Endothelial cell of umbilical vein (primary cell): ENCODE data around the gene PDIA4. TPM values are rescaled to one million over a fixed set of nuclear protein-coding genes. Genes with fewer than 3 reads are reported as not detected.

Source experiments
- BruUV-seq: library from RNA; stranded (reverse); fragments of 400-500 nt; replicated peaks from 2 replicates; lab custom pipeline; 2021; lab: Mats Ljungman, UMichigan
- CTCF ChIA-PET: fragments of 300-600, 350-600 bp; sonication (Branson Sonifier 250); formaldehyde crosslinking; loops from one replicate; lab custom pipeline; 2021; ENCODE audit warnings: antibody characterized with exemption, inconsistent platforms; lab: Charles Lee
- POLR2A ChIA-PET: fragments of 300-600, 350-600 bp; sonication (Branson Sonifier 250); formaldehyde crosslinking; loops from one replicate; lab custom pipeline; 2021; ENCODE audit warnings: antibody characterized with exemption, inconsistent platforms; lab: Charles Lee
- DNase-seq: peaks from one replicate; pipeline ENCODE4 v3.0.0-alpha.2; 2011; ENCODE audit warnings: low read depth, low spot score
- FAIRE-seq: peaks from 2 replicates; lab custom pipeline; 2011; peaks lifted over from hg19 to GRCh38; lab: Jason Lieb, UNC
- H2AFZ ChIP-seq: 2 replicates; pipeline ENCODE4 v1.6.0; 2012; ENCODE audit warnings: low read depth, low read length, control low read depth, inconsistent platforms
- H3K27ac ChIP-seq: 2 replicates; pipeline ENCODE4 v1.5.1; 2011; ENCODE audit warnings: low read depth, mild to moderate bottlenecking, control low read depth, low read length, moderate library complexity; ENCODE audit not compliant: insufficient read depth
- H3K27me3 ChIP-seq, 2 experiments: 2 replicates each; pipeline versions ENCODE4 v1.6.0 to v1.6.1; 2011; ENCODE audit warnings: low read length in 2 of 2, mixed read lengths in 1 of 2; ENCODE audit not compliant: control insufficient read depth in 2 of 2, insufficient read depth in 2 of 2
- H3K36me3 ChIP-seq, 2 experiments: 2 replicates in 1 of 2; 3 replicates in 1 of 2; pipeline ENCODE4 v1.5.1; 2011; ENCODE audit warnings: low read length in 2 of 2, mild to moderate bottlenecking in 1 of 2, moderate library complexity in 1 of 2; ENCODE audit not compliant: control insufficient read depth in 2 of 2, insufficient read depth in 2 of 2; ENCODE audit errors: extremely low read depth in 1 of 2
- H3K4me1 ChIP-seq: 3 replicates; pipeline ENCODE4 v1.5.1; 2011; ENCODE audit warnings: mild to moderate bottlenecking, low read length; ENCODE audit not compliant: control insufficient read depth, insufficient read depth; ENCODE audit errors: extremely low read depth
- H3K4me2 ChIP-seq: 2 replicates; pipeline ENCODE4 v1.6.1; 2011; ENCODE audit warnings: low read length, control low read depth, mixed read lengths; ENCODE audit not compliant: insufficient read depth
- H3K4me3 ChIP-seq, 3 experiments: fragments of 200-600 bp in 1 of 3; sonication (generic), shearing (Covaris generic) in 1 of 3; replicated peaks in 1 of 3; 2 replicates each; pipeline ENCODE4 v1.5.1; 2011 to 2016; ENCODE audit warnings: control low read depth in 3 of 3, low read length in 3 of 3, mild to moderate bottlenecking in 2 of 3, inconsistent platforms in 1 of 3, low read depth in 1 of 3, moderate library complexity in 1 of 3; ENCODE audit not compliant: insufficient read depth in 1 of 3
- H3K79me2 ChIP-seq: 2 replicates; pipeline ENCODE4 v1.6.0; 2012; ENCODE audit warnings: low read length, inconsistent platforms; ENCODE audit not compliant: control insufficient read depth, insufficient read depth
- H3K9ac ChIP-seq: replicated peaks from 2 replicates; pipeline ENCODE3; 2011; ENCODE audit warnings: low read length, control low read depth; ENCODE audit not compliant: insufficient read depth; ENCODE audit errors: extremely low read depth
- H3K9me1 ChIP-seq: replicated peaks from 3 replicates; pipeline ENCODE4 v1.6.0; 2011; ENCODE audit warnings: mild to moderate bottlenecking, low read length; ENCODE audit not compliant: control insufficient read depth, insufficient read depth; ENCODE audit errors: extremely low read depth
- H3K9me3 ChIP-seq: replicated peaks from 2 replicates; pipeline ENCODE4 v1.5.1; 2012; ENCODE audit warnings: low read length, inconsistent platforms; ENCODE audit not compliant: control insufficient read depth, insufficient read depth
- H4K20me1 ChIP-seq: replicated peaks from 2 replicates; pipeline ENCODE3; 2011; ENCODE audit warnings: mild to moderate bottlenecking, low read length; ENCODE audit not compliant: control insufficient read depth, insufficient read depth; ENCODE audit errors: extremely low read depth
- EZH2 ChIP-seq: IDR thresholded peaks from 2 replicates; pipeline ENCODE4 v1.6.1; 2012; ENCODE audit warnings: borderline replicate concordance, low read depth, mild to moderate bottlenecking, moderate library complexity, low read length, inconsistent platforms; ENCODE audit not compliant: severe bottlenecking
- FOS ChIP-seq: IDR thresholded peaks from 2 replicates; pipeline ENCODE4 v1.6.1; 2011; ENCODE audit warnings: mild to moderate bottlenecking, low read length, moderate library complexity, borderline replicate concordance; ENCODE audit not compliant: insufficient read depth
- GATA2 ChIP-seq: IDR thresholded peaks from 2 replicates; pipeline ENCODE4 v1.7.0; 2011; ENCODE audit warnings: low read depth, mild to moderate bottlenecking, moderate library complexity, mixed read lengths, low read length; ENCODE audit not compliant: insufficient read length, insufficient read depth
- JUN ChIP-seq: IDR thresholded peaks from 2 replicates; pipeline ENCODE4 v1.6.1; 2011; ENCODE audit warnings: borderline replicate concordance, low read depth; ENCODE audit not compliant: insufficient read length, insufficient read depth
- MYC ChIP-seq: IDR thresholded peaks from one replicate; pipeline ENCODE4 v1.6.1; 2011; ENCODE audit warnings: mild to moderate bottlenecking, low read depth, low read length
- POLR2A ChIP-seq: IDR thresholded peaks from 2 replicates; pipeline ENCODE4 v1.6.1; 2012; ENCODE audit warnings: low read depth, mild to moderate bottlenecking, control low read depth, low read length
- POLR2AphosphoS5 ChIP-seq: IDR thresholded peaks from 2 replicates; pipeline ENCODE4 v1.6.1; 2012; ENCODE audit warnings: low read depth, mild to moderate bottlenecking, control low read depth, low read length, moderate library complexity; ENCODE audit not compliant: insufficient read depth
- dilution Hi-C: fragments of 300-500 bp; cut with MboI; formaldehyde crosslinking; loops from one replicate; pipeline ENCODE4 v1.15.0; 2019; ENCODE audit warnings: low sequenced_read_pairs; ENCODE audit not compliant: extremely low pct_ligation_motif_present
- intact Hi-C: fragments of 100-400 bp; cut with micrococcal nuclease; formaldehyde crosslinking; loops from one replicate; pipeline ENCODE4 v1.10.0; 2022
- polyA plus RNA-seq, 4 experiments: library from polyadenylated mRNA; depleted of rRNA in 3 of 4; stranded (reverse) in 3 of 4; unstranded in 1 of 4; fragments of >200 nt; gene quantifications; 2 replicates each; pipeline versions ENCODE4 v1.2.1 to v1.2.3, GENCODE V29; 2011 to 2012; ENCODE audit warnings: missing spikeins in 1 of 4
- total RNA-seq: library from RNA; stranded (reverse); gene quantifications from 2 replicates; pipeline ENCODE4 v1.2.3, GENCODE V29; 2021
- TF ChIP-seq, protein P1 (sequence below), 2 donors: IDR thresholded peaks; 1 replicate in 1 of 2; 2 replicates in 1 of 2; pipeline ENCODE4 v1.5.1; 2011; ENCODE audit warnings: low read length in 2 of 2, mild to moderate bottlenecking in 2 of 2, moderate library complexity in 2 of 2, control low read depth in 1 of 2, inconsistent platforms in 1 of 2, low read depth in 1 of 2; ENCODE audit not compliant: insufficient read depth in 1 of 2; ENCODE audit errors: extremely low read depth in 1 of 2
- TF ChIP-seq, protein P2 (sequence below): IDR thresholded peaks from 2 replicates; pipeline ENCODE4 v1.6.1; 2011; ENCODE audit not compliant: insufficient read depth, insufficient read length

Gene PDIA4
- total and polyA plus RNA-seq, 2 donors (not counting 3 experiments of a cell fraction or from before 2014, with no cell fraction given): 217 to 308 TPM

DNA sequence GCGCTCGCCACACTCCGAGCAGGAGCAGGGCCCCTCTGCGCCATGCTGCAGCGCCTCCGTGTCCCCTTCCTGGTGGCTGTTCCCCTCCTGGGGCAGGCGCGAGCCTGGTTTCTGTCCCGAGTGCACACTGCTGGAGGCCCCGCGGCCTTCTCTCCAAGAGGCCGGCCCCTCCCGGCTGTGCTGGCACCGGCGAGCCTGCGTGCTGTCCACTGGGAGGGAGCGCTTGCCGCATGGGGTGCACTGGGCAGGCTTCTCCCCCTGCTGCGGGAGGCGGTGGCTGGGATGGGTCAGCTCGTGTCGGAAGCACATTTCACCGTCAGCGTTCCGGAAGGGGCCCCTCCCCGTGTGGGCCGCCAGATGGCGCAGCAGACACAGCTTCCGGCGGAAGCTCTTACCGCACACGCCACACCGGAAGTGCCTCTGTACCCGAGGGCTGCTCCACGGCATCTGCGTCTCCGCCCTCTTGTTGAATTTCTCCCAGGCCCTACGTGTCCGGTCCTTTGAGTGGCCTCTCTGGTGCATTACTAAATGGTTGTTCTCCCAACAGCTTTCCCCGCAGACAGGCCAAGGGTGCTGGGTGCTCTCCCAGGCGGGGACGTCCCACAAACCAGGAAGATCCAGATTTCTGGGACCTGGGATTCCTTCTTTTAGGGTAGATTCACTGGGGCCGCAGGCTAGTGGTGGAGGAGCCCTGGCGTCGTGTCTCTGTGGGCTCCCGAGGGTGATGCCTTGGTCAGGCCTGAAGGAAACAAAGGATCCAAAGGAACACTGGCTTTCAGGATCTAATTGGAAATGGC, 43.5 kb upstream of the PDIA4 start:
- TF ChIP-seq POLR2A (no peak), POLR2AphosphoS5 (no peak), JUN (no peak)
- TF ChIP-seq, protein P1, sequence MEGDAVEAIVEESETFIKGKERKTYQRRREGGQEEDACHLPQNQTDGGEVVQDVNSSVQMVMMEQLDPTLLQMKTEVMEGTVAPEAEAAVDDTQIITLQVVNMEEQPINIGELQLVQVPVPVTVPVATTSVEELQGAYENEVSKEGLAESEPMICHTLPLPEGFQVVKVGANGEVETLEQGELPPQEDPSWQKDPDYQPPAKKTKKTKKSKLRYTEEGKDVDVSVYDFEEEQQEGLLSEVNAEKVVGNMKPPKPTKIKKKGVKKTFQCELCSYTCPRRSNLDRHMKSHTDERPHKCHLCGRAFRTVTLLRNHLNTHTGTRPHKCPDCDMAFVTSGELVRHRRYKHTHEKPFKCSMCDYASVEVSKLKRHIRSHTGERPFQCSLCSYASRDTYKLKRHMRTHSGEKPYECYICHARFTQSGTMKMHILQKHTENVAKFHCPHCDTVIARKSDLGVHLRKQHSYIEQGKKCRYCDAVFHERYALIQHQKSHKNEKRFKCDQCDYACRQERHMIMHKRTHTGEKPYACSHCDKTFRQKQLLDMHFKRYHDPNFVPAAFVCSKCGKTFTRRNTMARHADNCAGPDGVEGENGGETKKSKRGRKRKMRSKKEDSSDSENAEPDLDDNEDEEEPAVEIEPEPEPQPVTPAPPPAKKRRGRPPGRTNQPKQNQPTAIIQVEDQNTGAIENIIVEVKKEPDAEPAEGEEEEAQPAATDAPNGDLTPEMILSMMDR (IDR thresholded peaks at IDR 0.05; ENCODE audit: extremely low read depth in 1 of 2, insufficient read depth in 1 of 2, low read depth in 1 of 2, low read length in 2 of 2): peak; percentile 23 to 40
- POLR2A ChIA-PET: no interaction called here
- Histone ChIP-seq H3K9ac (no peak overlapping the region), H3K27me3 (no peaks in the 10 kb centered on the region), H3K4me3 (no peak overlapping the region), H3K9me3 (no peaks in the 10 kb centered on the region), H3K27ac (no peak overlapping the region), H3K36me3 (peaks cover 9 to 21% of the 10 kb centered on the region in 2 experiments), H3K4me1 (no peaks in the 10 kb centered on the region), H3K4me2 (no peak overlapping the region), H2AFZ (no peak overlapping the region), H3K79me2 (no peaks in the 10 kb centered on the region), H4K20me1 (no peaks in the 10 kb centered on the region), H3K9me1 (no peaks in the 10 kb centered on the region)
- BruUV-seq: no TSS peak
- CTCF ChIA-PET: interaction anchor here (1.9 to 2.1 kb wide), 2 partner anchors 66 kb away, joined by 4 to 6 read pairs; no protein-coding TSS in a partner anchor
- intact Hi-C loops (no loop called here), dilution Hi-C loops (no loop called here)
- FAIRE-seq: no peak
- no peak for DNase-seq

DNA sequence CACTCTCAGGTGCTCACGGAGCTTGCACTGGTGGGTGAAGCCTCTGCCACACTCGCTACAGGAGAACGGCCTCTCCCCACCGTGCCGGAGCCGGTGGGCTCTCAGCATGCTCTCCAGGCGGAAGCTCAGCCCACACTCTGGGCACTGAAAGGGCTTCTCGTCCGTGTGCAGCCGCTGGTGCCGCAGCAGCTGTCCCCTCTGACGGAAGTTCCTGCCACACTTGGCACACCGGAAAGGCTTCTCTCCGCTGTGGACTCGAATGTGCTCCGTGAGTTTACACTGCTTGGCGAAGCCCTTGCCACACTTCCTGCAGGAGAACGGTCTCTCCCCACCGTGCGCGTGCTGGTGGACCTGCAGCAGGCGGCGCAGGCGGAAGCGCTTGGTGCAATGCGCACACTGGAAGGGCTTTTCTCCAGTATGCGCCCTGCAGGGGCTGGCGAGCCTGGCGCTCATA, 42.9 kb upstream of the PDIA4 start:
- Histone ChIP-seq H2AFZ (no peak overlapping the region), H3K27ac (no peak overlapping the region), H3K4me1 (no peaks in the 10 kb centered on the region), H3K27me3 (no peaks in the 10 kb centered on the region), H3K79me2 (no peaks in the 10 kb centered on the region), H3K9me3 (no peaks in the 10 kb centered on the region), H3K36me3 (peaks cover 9 to 21% of the 10 kb centered on the region in 2 experiments), H3K9me1 (no peaks in the 10 kb centered on the region), H3K4me2 (no peak overlapping the region), H3K4me3 (no peak overlapping the region), H3K9ac (no peak overlapping the region), H4K20me1 (no peaks in the 10 kb centered on the region)
- dilution Hi-C loops (no loop called here), intact Hi-C loops (no loop called here)
- DNase-seq: no peak
- CTCF ChIA-PET: interaction anchor here (2.1 kb wide), 1 partner anchor 66 kb away, joined by 4 read pairs; no protein-coding TSS in a partner anchor
- BruUV-seq: no TSS peak
- TF ChIP-seq FOS (no peak), GATA2 (no peak), POLR2AphosphoS5 (no peak), MYC (no peak), POLR2A (no peak), JUN (no peak), EZH2 (no peak)
- TF ChIP-seq, protein P1 (IDR thresholded peaks at IDR 0.05; ENCODE audit: extremely low read depth in 1 of 2, insufficient read depth in 1 of 2, low read depth in 1 of 2, low read length in 2 of 2): no peak
- TF ChIP-seq, protein P2, sequence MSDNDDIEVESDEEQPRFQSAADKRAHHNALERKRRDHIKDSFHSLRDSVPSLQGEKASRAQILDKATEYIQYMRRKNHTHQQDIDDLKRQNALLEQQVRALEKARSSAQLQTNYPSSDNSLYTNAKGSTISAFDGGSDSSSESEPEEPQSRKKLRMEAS: no peak
- POLR2A ChIA-PET: no interaction called here
- no peak for FAIRE-seq
